ENCODE data around the gene SOX18.

DNA sequence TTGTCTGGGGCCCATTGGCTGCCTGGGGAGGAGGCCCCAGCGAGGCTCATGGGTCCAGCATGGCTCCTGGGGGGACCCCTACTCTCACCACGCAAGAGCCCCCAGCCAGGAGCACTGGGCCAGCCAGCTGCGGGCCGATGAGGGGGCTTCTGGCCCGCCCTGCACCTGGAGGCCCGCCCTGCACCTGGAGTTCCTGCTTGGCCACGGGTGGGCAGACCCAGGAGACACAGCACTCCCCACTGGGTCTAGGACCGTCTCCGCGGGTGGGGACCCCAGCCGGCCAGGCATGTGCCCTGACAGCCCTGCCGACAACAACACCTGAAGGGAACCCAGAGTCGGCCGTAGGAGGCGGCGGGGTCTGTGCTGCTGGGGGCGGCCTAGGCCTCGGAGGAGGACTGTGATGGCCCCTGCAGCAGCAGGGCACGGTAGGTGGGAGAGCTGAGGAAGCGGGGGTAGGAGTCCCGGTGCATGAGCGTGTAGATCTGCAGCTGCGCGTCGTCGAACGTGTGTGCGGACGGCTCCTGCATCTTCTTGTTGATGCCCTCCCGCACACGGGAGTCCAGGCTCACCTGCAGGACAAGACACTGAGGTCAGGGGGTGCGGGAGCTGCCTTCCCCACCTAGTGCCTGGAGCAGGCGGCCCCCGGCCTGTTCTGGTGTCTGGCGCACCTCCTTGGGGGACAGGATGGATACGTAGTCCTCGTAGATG, 24.2 kb upstream of the SOX18 start:
- no peak for TF ChIP-seq POLR2AphosphoS5 (IDR thresholded peaks at IDR 0.05)
- TF ChIP-seq, protein P1, sequence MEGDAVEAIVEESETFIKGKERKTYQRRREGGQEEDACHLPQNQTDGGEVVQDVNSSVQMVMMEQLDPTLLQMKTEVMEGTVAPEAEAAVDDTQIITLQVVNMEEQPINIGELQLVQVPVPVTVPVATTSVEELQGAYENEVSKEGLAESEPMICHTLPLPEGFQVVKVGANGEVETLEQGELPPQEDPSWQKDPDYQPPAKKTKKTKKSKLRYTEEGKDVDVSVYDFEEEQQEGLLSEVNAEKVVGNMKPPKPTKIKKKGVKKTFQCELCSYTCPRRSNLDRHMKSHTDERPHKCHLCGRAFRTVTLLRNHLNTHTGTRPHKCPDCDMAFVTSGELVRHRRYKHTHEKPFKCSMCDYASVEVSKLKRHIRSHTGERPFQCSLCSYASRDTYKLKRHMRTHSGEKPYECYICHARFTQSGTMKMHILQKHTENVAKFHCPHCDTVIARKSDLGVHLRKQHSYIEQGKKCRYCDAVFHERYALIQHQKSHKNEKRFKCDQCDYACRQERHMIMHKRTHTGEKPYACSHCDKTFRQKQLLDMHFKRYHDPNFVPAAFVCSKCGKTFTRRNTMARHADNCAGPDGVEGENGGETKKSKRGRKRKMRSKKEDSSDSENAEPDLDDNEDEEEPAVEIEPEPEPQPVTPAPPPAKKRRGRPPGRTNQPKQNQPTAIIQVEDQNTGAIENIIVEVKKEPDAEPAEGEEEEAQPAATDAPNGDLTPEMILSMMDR (IDR thresholded peaks at IDR 0.05): no peak
- no peak for TF ChIP-seq EP300 (IDR thresholded peaks at IDR 0.05)
